K562 (cell line): Measurements from ENCODE around the gene LBR.

Experiments used
- CTCF ChIP-seq, 3 experiments: IDR thresholded peaks in 2 of 3; conservative IDR thresholded peaks in 1 of 3; 2 replicates each; pipeline ENCODE4 v1.5.1; 2011 to 2012; ENCODE audit warnings: low read length in 3 of 3, mild to moderate bottlenecking in 3 of 3, control low read depth in 2 of 3, improper control_type of control experiment in 1 of 3, inconsistent platforms in 1 of 3, low read depth in 1 of 3, mixed read lengths in 1 of 3, moderate library complexity in 1 of 3; ENCODE audit not compliant: insufficient read depth in 2 of 3
- MAX ChIP-seq: sonication (generic); formaldehyde crosslinking; IDR thresholded peaks from 2 replicates; pipeline ENCODE4 v1.9.0; 2022; ENCODE audit warnings: mild to moderate bottlenecking, missing genetic modification reagents
- MYNN ChIP-seq, 2 experiments: sonication (generic); formaldehyde crosslinking in 1 of 2; IDR thresholded peaks; 2 replicates each; pipeline versions ENCODE4 v1.5.0 to v1.6.1; 2016 to 2020; ENCODE audit warnings: antibody characterized with exemption in 1 of 2, missing genetic modification reagents in 1 of 2
- POLR2A ChIP-seq: fragments of 450-650 bp; conservative IDR thresholded peaks from 2 replicates; pipeline ENCODE4 v1.6.1; 2016
- PRMT5 ChIP-seq: sonication (generic); formaldehyde crosslinking; IDR thresholded peaks from 2 replicates; pipeline ENCODE4 v1.5.0; 2020; ENCODE audit warnings: missing genetic modification reagents

- no peak for TF ChIP-seq MAX (CRISPR knock-in tag)
- TF ChIP-seq MYNN (IDR thresholded peaks at IDR 0.05) = no peak
- TF ChIP-seq MYNN (CRISPR knock-in tag; IDR thresholded peaks at IDR 0.05) = no peak
- no peak for TF ChIP-seq PRMT5
- no peak for TF ChIP-seq CTCF (IDR thresholded peaks at IDR 0.05 in 2 of 3, conservative IDR thresholded peaks at IDR 0.05 in 1 of 3; ENCODE audit: insufficient read depth in 2 of 3, low read depth in 1 of 3, low read length in 3 of 3)
- no peak for TF ChIP-seq POLR2A
Measured at GRCh38 chr1:225408249-225408648, 19.6 kb downstream of the LBR start.
